MCF 10A (cell line): ENCODE results near the gene ZMAT5. TPM values are rescaled to one million over a fixed set of nuclear protein-coding genes. Genes with fewer than 3 reads are reported as not detected.

ENCODE experiments used
- BruUV-seq: library from RNA; stranded (reverse); fragments of 400-500 nt; replicated peaks from 2 replicates; lab custom pipeline; 2021; lab: Mats Ljungman, UMichigan
- CTCF ChIA-PET: fragments of 300-600 bp; sonication (Branson Sonifier 250); formaldehyde crosslinking; extraction: SDS; loops from one replicate; lab custom pipeline; 2021; ENCODE audit warnings: antibody characterized with exemption, inconsistent platforms; lab: Yijun Ruan, JAX
- POLR2A ChIA-PET: fragments of 300-600, 350-650 bp; sonication (Branson Sonifier 250); formaldehyde crosslinking; extraction: SDS; loops from one replicate; lab custom pipeline; 2020; ENCODE audit warnings: antibody characterized with exemption, inconsistent platforms; lab: Yijun Ruan, JAX
- DNase-seq: peaks from one replicate; pipeline ENCODE4 v3.0.0-alpha.2; 2018; ENCODE audit not compliant: unreplicated experiment
- H3K27ac Mint-ChIP-seq: one replicate; pipeline ENCODE4 v1.8.0; 2022; ENCODE audit warnings: mild to moderate bottlenecking, low read depth, mixed read lengths; ENCODE audit not compliant: unreplicated experiment
- H3K27me3 Mint-ChIP-seq: one replicate; pipeline ENCODE4 v1.8.0; 2022; ENCODE audit warnings: mixed read lengths; ENCODE audit not compliant: insufficient read depth, unreplicated experiment
- H3K36me3 Mint-ChIP-seq: one replicate; pipeline ENCODE4 v1.8.0; 2022; ENCODE audit warnings: mild to moderate bottlenecking, moderate library complexity, mixed read lengths; ENCODE audit not compliant: insufficient read depth, unreplicated experiment
- H3K4me1 Mint-ChIP-seq: one replicate; pipeline ENCODE4 v1.8.0; 2022; ENCODE audit warnings: mixed read lengths; ENCODE audit not compliant: insufficient read depth, unreplicated experiment
- H3K4me3 Mint-ChIP-seq: one replicate; pipeline ENCODE4 v1.8.0; 2022; ENCODE audit warnings: mild to moderate bottlenecking, moderate library complexity, mixed read lengths; ENCODE audit not compliant: unreplicated experiment
- H3K9me3 Mint-ChIP-seq: one replicate; pipeline ENCODE4 v1.8.0; 2022; ENCODE audit warnings: mixed read lengths; ENCODE audit not compliant: unreplicated experiment
- intact Hi-C: fragments of 100-400 bp; cut with micrococcal nuclease; formaldehyde crosslinking; loops from 2 replicates; pipeline ENCODE4 v1.14.1; 2022
- total RNA-seq: library from RNA; stranded (reverse); gene quantifications from 2 replicates; pipeline ENCODE4 v1.2.3, GENCODE V29; 2022
- TF ChIP-seq, protein P1 (sequence below): fragments of 200-600 bp; IDR thresholded peaks from one replicate; pipeline ENCODE4 v1.8.0; 2022; ENCODE audit warnings: antibody characterized with exemption, mild to moderate bottlenecking; ENCODE audit not compliant: unreplicated experiment

The ZMAT5 gene
- total RNA-seq, 1 experiment from 2014 or later, result 19.0 TPM

GRCh38 chr22:29801796-29802195 is 35.0 kb upstream of the ZMAT5 start:
- TF ChIP-seq, protein P1, sequence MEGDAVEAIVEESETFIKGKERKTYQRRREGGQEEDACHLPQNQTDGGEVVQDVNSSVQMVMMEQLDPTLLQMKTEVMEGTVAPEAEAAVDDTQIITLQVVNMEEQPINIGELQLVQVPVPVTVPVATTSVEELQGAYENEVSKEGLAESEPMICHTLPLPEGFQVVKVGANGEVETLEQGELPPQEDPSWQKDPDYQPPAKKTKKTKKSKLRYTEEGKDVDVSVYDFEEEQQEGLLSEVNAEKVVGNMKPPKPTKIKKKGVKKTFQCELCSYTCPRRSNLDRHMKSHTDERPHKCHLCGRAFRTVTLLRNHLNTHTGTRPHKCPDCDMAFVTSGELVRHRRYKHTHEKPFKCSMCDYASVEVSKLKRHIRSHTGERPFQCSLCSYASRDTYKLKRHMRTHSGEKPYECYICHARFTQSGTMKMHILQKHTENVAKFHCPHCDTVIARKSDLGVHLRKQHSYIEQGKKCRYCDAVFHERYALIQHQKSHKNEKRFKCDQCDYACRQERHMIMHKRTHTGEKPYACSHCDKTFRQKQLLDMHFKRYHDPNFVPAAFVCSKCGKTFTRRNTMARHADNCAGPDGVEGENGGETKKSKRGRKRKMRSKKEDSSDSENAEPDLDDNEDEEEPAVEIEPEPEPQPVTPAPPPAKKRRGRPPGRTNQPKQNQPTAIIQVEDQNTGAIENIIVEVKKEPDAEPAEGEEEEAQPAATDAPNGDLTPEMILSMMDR, result no peak

GRCh38 chr22:29801153-29801552 is 34.3 kb upstream of the ZMAT5 start:
- Mint-ChIP-seq H3K36me3 (peaks cover 56% of the 10 kb centered on the region), H3K27ac (no peak overlapping the region), H3K9me3 (no peaks in the 10 kb centered on the region), H3K27me3 (no peaks in the 10 kb centered on the region), H3K4me3 (no peak overlapping the region), H3K4me1 (peaks cover 5% of the 10 kb centered on the region)
- TF ChIP-seq, protein P1, result no peak
- CTCF ChIA-PET, result no interaction called here
- no peak for DNase-seq
- POLR2A ChIA-PET, result no interaction called here
- BruUV-seq, result no TSS peak
- intact Hi-C loops, result no loop called here

More at GRCh38 chr22:29801796-29802195, 35.0 kb upstream of the ZMAT5 start:
- Mint-ChIP-seq H3K36me3 (peaks cover 57% of the 10 kb centered on the region), H3K27me3 (no peaks in the 10 kb centered on the region), H3K4me3 (no peak overlapping the region), H3K9me3 (no peaks in the 10 kb centered on the region), H3K27ac (no peak overlapping the region), H3K4me1 (peaks cover 5% of the 10 kb centered on the region)
- POLR2A ChIA-PET, result no interaction called here
- CTCF ChIA-PET, result no interaction called here
- DNase-seq, result no peak
- intact Hi-C loops, result no loop called here
- no TSS peak for BruUV-seq

DNA sequence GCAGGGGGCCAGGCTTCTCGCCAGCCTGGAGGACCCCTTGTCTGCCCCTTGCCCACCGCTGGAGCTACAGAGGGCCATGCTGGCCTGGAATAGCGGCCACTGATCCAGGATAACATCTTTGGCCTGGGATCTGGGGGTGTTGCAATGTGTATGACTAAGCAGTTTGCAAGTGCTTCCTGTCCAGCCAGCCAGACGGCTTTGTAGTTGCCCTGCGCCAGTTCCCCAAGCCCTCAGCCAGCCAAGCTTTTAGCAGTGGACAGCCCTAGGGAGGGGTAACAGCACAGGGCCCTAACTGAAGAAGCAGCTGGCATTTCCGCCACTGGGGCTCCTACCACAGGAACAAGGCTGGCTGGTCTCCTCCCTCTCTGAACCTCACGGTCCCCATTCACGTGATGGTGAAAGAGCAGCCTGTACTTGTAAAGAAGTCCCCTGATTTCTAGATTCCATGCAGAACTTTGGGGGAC is 32.4 kb upstream of the ZMAT5 start:
- no peaks in the 10 kb centered on the region for H3K9me3 Mint-ChIP-seq
- ChIA-PET CTCF (interaction anchor here (0.6 to 2.2 kb wide), 6 partner anchors 10 to 268 kb away, joined by 3 to 9 read pairs (median 4); no protein-coding TSS in a partner anchor), POLR2A (interaction anchor here (0.5 to 1.6 kb wide), 7 partner anchors 9 to 174 kb away, joined by 3 to 6 read pairs (median 4); partner anchors contain the start of genes ASCC2, UQCR10 and ZMAT5)
- peaks cover 54% of the 10 kb centered on the region for H3K36me3 Mint-ChIP-seq
- peak; percentile 95 for DNase-seq
- intact Hi-C loops, result no loop called here
- peak overlapping the region; percentile 70 for H3K27ac Mint-ChIP-seq
- peaks cover 5% of the 10 kb centered on the region for H3K4me1 Mint-ChIP-seq
- TF ChIP-seq, protein P1, result no peak
- no peak overlapping the region for H3K4me3 Mint-ChIP-seq
- no TSS peak for BruUV-seq
- H3K27me3 Mint-ChIP-seq, result no peaks in the 10 kb centered on the region

- intact Hi-C loops, result no loop called here
- no peak overlapping the region for H3K27ac Mint-ChIP-seq
- TF ChIP-seq, protein P1, result no peak
- H3K36me3 Mint-ChIP-seq, result peaks cover 50% of the 10 kb centered on the region
- H3K4me1 Mint-ChIP-seq, result peaks cover 5% of the 10 kb centered on the region
- ChIA-PET POLR2A (interaction anchor here (0.5 to 1.6 kb wide), 7 partner anchors 9 to 174 kb away, joined by 3 to 6 read pairs (median 4); partner anchors contain the start of genes ASCC2, UQCR10 and ZMAT5), CTCF (interaction anchor here (0.8 to 2.2 kb wide), 5 partner anchors 9 to 206 kb away, joined by 3 to 9 read pairs (median 4); no protein-coding TSS in a partner anchor)
- no peak for DNase-seq
- no peaks in the 10 kb centered on the region for H3K9me3 Mint-ChIP-seq
- BruUV-seq, result TSS peak; percentile 45
- H3K4me3 Mint-ChIP-seq, result no peak overlapping the region
- H3K27me3 Mint-ChIP-seq, result no peaks in the 10 kb centered on the region
Measured at GRCh38 chr22:29798801-29799200, 32.0 kb upstream of the ZMAT5 start.
